IMR-90 (cell line): ENCODE measurements around the gene RNF227. TPM values are rescaled to one million over a fixed set of nuclear protein-coding genes. Genes with fewer than 3 reads are reported as not detected.

ENCODE experiments used
- ATAC-seq: fragments of 200-7000 bp; cut with Tn5 transposase; 2 replicates; pipeline ENCODE4 v1.9.1; 2020; ENCODE audit warnings: low read depth, mild to moderate bottlenecking, moderate library complexity
- BruUV-seq: library from RNA; stranded (reverse); fragments of 400-500 nt; replicated peaks from 2 replicates; lab custom pipeline; 2021; lab: Mats Ljungman, UMichigan
- CTCF ChIA-PET: fragments of 300-600 bp; formaldehyde crosslinking; extraction: SDS; loops from one replicate; lab custom pipeline; 2021; ENCODE audit warnings: antibody characterized with exemption; lab: Yijun Ruan, JAX
- POLR2A ChIA-PET: fragments of 300-600 bp; sonication (Branson Sonifier 250); formaldehyde crosslinking; loops from one replicate; lab custom pipeline; 2022; ENCODE audit warnings: antibody characterized with exemption; ENCODE audit not compliant: unreplicated experiment; lab: Charles Lee
- DNase-seq: peaks from one replicate; pipeline ENCODE4 v3.0.0; 2013
- H2AFZ ChIP-seq: replicated peaks from 2 replicates; pipeline ENCODE3; 2013; ENCODE audit warnings: low read length, mild to moderate bottlenecking; ENCODE audit not compliant: poor library complexity
- H2AK5ac ChIP-seq: 2 replicates; pipeline ENCODE4 v1.6.1; 2013; ENCODE audit warnings: low read depth, low read length, inconsistent platforms
- H2AK9ac ChIP-seq: replicated peaks from 2 replicates; pipeline ENCODE3; 2013; ENCODE audit warnings: mild to moderate bottlenecking, low read depth, low read length, moderate library complexity; ENCODE audit not compliant: poor library complexity
- H2BK120ac ChIP-seq: 2 replicates; pipeline ENCODE4 v1.6.1; 2013; ENCODE audit warnings: low read depth, low read length, inconsistent platforms
- H2BK15ac ChIP-seq: 3 replicates; pipeline ENCODE4 v1.6.1; 2013; ENCODE audit warnings: low read depth, low read length, inconsistent platforms
- H2BK20ac ChIP-seq: 2 replicates; pipeline ENCODE4 v1.6.1; 2013; ENCODE audit warnings: low read depth, mild to moderate bottlenecking, inconsistent platforms, low read length, moderate library complexity
- H2BK5ac ChIP-seq: 2 replicates; pipeline ENCODE4 v1.6.1; 2013; ENCODE audit warnings: mild to moderate bottlenecking, low read depth, low read length, inconsistent platforms; ENCODE audit not compliant: poor library complexity, severe bottlenecking
- H3K14ac ChIP-seq: replicated peaks from 2 replicates; pipeline ENCODE4 v1.6.1; 2013; ENCODE audit warnings: low read depth, low read length, inconsistent platforms
- H3K18ac ChIP-seq: 2 replicates; pipeline ENCODE4 v1.6.1; 2013; ENCODE audit warnings: low read depth, low read length, control low read depth
- H3K23ac ChIP-seq: 2 replicates; pipeline ENCODE4 v1.6.1; 2013; ENCODE audit warnings: low read depth, low read length, inconsistent platforms
- H3K27ac ChIP-seq: 2 replicates; pipeline ENCODE4 v1.5.1; 2013; ENCODE audit warnings: mild to moderate bottlenecking, control low read depth, low read length; ENCODE audit not compliant: insufficient read depth
- H3K27me3 ChIP-seq: 2 replicates; pipeline ENCODE4 v1.6.1; 2013; ENCODE audit warnings: low read length; ENCODE audit not compliant: control insufficient read depth, insufficient read depth
- H3K36me3 ChIP-seq: 2 replicates; pipeline ENCODE4 v1.6.1; 2013; ENCODE audit warnings: low read length, mixed read lengths; ENCODE audit not compliant: control insufficient read depth, insufficient read depth
- H3K4ac ChIP-seq: 2 replicates; pipeline ENCODE4 v1.6.1; 2013; ENCODE audit warnings: low read depth, low read length, inconsistent platforms
- H3K4me1 ChIP-seq: 2 replicates; pipeline ENCODE4 v1.6.1; 2013; ENCODE audit warnings: low read length, mixed read lengths; ENCODE audit not compliant: control insufficient read depth, insufficient read depth
- H3K4me2 ChIP-seq: 2 replicates; pipeline ENCODE4 v1.6.1; 2013; ENCODE audit warnings: low read depth, mild to moderate bottlenecking, control low read depth, low read length, moderate library complexity
- H3K4me3 ChIP-seq: 2 replicates; pipeline ENCODE4 v1.5.1; 2013; ENCODE audit warnings: low read depth, mild to moderate bottlenecking, control low read depth, low read length, moderate library complexity; ENCODE audit not compliant: insufficient read depth
- H3K56ac ChIP-seq: 2 replicates; pipeline ENCODE4 v1.6.1; 2013; ENCODE audit warnings: low read length, inconsistent platforms; ENCODE audit not compliant: insufficient read depth; ENCODE audit errors: extremely low read depth
- H3K79me1 ChIP-seq, 2 experiments: 2 replicates each; pipeline ENCODE4 v1.6.1; 2013; ENCODE audit warnings: low read length in 2 of 2, inconsistent platforms in 1 of 2, low read depth in 1 of 2
- H3K9ac ChIP-seq: 2 replicates; pipeline ENCODE4 v1.6.1; 2013; ENCODE audit warnings: low read depth, low read length, control low read depth
- H3K9me1 ChIP-seq: 2 replicates; pipeline ENCODE4 v1.6.1; 2013; ENCODE audit warnings: low read length, inconsistent platforms; ENCODE audit not compliant: insufficient read depth
- H3K9me3 ChIP-seq: 2 replicates; pipeline ENCODE4 v1.6.1; 2013; ENCODE audit warnings: low read length; ENCODE audit not compliant: control insufficient read depth, insufficient read depth
- H4K20me1 ChIP-seq: 2 replicates; pipeline ENCODE4 v1.6.1; 2013; ENCODE audit warnings: low read length, inconsistent platforms; ENCODE audit not compliant: insufficient read depth
- H4K5ac ChIP-seq: 2 replicates; pipeline ENCODE4 v1.6.1; 2013; ENCODE audit warnings: mild to moderate bottlenecking, low read depth, low read length, control low read depth
- H4K8ac ChIP-seq, 2 experiments: 2 replicates each; pipeline ENCODE4 v1.6.1; 2013; ENCODE audit warnings: low read depth in 2 of 2, low read length in 2 of 2, control low read depth in 1 of 2, inconsistent platforms in 1 of 2
- H4K91ac ChIP-seq: 2 replicates; pipeline ENCODE4 v1.6.1; 2013; ENCODE audit warnings: low read depth, low read length, inconsistent platforms; ENCODE audit not compliant: insufficient read depth
- BHLHE40 ChIP-seq: fragments of 150-350 bp; IDR thresholded peaks from 2 replicates; pipeline ENCODE4 v1.6.1; 2016; ENCODE audit warnings: mild to moderate bottlenecking, low read depth, low read length
- CEBPB ChIP-seq: IDR thresholded peaks from 2 replicates; pipeline ENCODE4 v1.6.1; 2012; ENCODE audit warnings: low read depth, low read length, improper control_type of control experiment
- CHD1 ChIP-seq: IDR thresholded peaks from 2 replicates; pipeline ENCODE4 v1.6.1; 2012; ENCODE audit warnings: low read depth, low read length, improper control_type of control experiment
- CTCF ChIP-seq: conservative IDR thresholded peaks from 2 replicates; pipeline ENCODE4 v1.5.1; 2012; ENCODE audit warnings: mild to moderate bottlenecking, low read depth, low read length, improper control_type of control experiment
- ELK1 ChIP-seq: fragments of 150-350 bp; IDR thresholded peaks from 2 replicates; pipeline ENCODE4 v1.6.1; 2016; ENCODE audit warnings: low read depth, mild to moderate bottlenecking, low read length, moderate library complexity, borderline replicate concordance
- FOS ChIP-seq: fragments of 150-350 bp; IDR thresholded peaks from 2 replicates; pipeline ENCODE4 v1.6.1; 2016; ENCODE audit warnings: low read depth, low read length
- MAFK ChIP-seq: IDR thresholded peaks from 2 replicates; pipeline ENCODE4 v1.6.1; 2012; ENCODE audit warnings: low read depth, low read length, improper control_type of control experiment
- MAZ ChIP-seq: IDR thresholded peaks from 2 replicates; pipeline ENCODE4 v1.6.1; 2012; ENCODE audit warnings: low read depth, mild to moderate bottlenecking, low read length, improper control_type of control experiment, moderate library complexity, borderline replicate concordance
- MXI1 ChIP-seq: IDR thresholded peaks from 2 replicates; pipeline ENCODE4 v1.6.1; 2012; ENCODE audit warnings: low read depth, mild to moderate bottlenecking, low read length, moderate library complexity, borderline replicate concordance
- NFE2L2 ChIP-seq: fragments of 150-350 bp; IDR thresholded peaks from 2 replicates; pipeline ENCODE4 v1.6.1; 2016; ENCODE audit warnings: low read depth, mild to moderate bottlenecking, low read length
- POLR2A ChIP-seq: IDR thresholded peaks from 2 replicates; pipeline ENCODE4 v1.6.1; 2012; ENCODE audit warnings: mild to moderate bottlenecking, low read depth, low read length
- RAD21 ChIP-seq: IDR thresholded peaks from 2 replicates; pipeline ENCODE4 v1.6.1; 2012; ENCODE audit warnings: low read length, improper control_type of control experiment
- RCOR1 ChIP-seq: IDR thresholded peaks from 2 replicates; pipeline ENCODE4 v1.6.1; 2012; ENCODE audit warnings: mild to moderate bottlenecking, low read length, improper control_type of control experiment; ENCODE audit not compliant: insufficient replicate concordance
- RFX5 ChIP-seq: IDR thresholded peaks from 2 replicates; pipeline ENCODE4 v1.8.0; 2012; ENCODE audit warnings: low read depth, mild to moderate bottlenecking, low read length, moderate library complexity
- SMC3 ChIP-seq: fragments of 150-350 bp; IDR thresholded peaks from 2 replicates; pipeline ENCODE4 v1.6.1; 2016; ENCODE audit warnings: low read depth, mild to moderate bottlenecking, antibody characterized with exemption, low read length, moderate library complexity
- USF2 ChIP-seq: fragments of 150-350 bp; IDR thresholded peaks from 2 replicates; pipeline ENCODE4 v1.6.1; 2017; ENCODE audit warnings: mild to moderate bottlenecking, antibody characterized with exemption, low read length, low read depth
- WGBS, 2 experiments: methylation state at CpG; one replicate each; pipeline versions ENCODE4 v1.1.5 to v1.1.7; 2013; ENCODE audit warnings: missing lambda C conversion rate in 2 of 2; ENCODE audit not compliant: insufficient read length in 1 of 2; ENCODE audit errors: extremely low coverage in 2 of 2; 5-methylcytosine and 5-hydroxymethylcytosine counted together
- dilution Hi-C: fragments of 300-500 bp; cut with HindIII; formaldehyde crosslinking; loops from one replicate; pipeline ENCODE4 v1.14.3; 2018; ENCODE audit warnings: low sequenced_read_pairs; ENCODE audit not compliant: unreplicated experiment
- in situ Hi-C: fragments of 300-500 bp; cut with MboI; formaldehyde crosslinking; loops from 3 replicates; pipeline ENCODE4 v1.14.3; 2019; ENCODE audit warnings: low sequenced_read_pairs, inconsistent platforms, mixed read lengths
- intact Hi-C: fragments of 100-400 bp; cut with micrococcal nuclease; formaldehyde crosslinking; loops from 2 replicates; pipeline ENCODE4 v1.10.0; 2022
- polyA plus RNA-seq, 3 experiments: library from polyadenylated mRNA; depleted of rRNA; stranded (reverse); fragments of >200 nt; gene quantifications; 2 replicates each; pipeline ENCODE4 v1.2.3, GENCODE V29; 2012; ENCODE audit warnings: low replicate concordance in 1 of 3
- total RNA-seq: library from RNA; depleted of rRNA; stranded (reverse); fragments of >200 nt; gene quantifications from 2 replicates; pipeline ENCODE4 v1.2.3, GENCODE V29; 2012

Gene RNF227
- total and polyA plus RNA-seq, 2 of the 4 experiments (the other 2 are of a cell fraction), result 1.3 to 3.1 TPM

GRCh38 chr17:7951143-7951792, 35.2 kb upstream of the RNF227 start:
- Histone ChIP-seq H3K9me1 (no peaks in the 10 kb centered on the region), H3K4me1 (no peaks in the 10 kb centered on the region), H3K4me3 (no peak overlapping the region), H3K27me3 (no peaks in the 10 kb centered on the region), H3K9me3 (no peaks in the 10 kb centered on the region), H3K18ac (no peak overlapping the region), H2BK15ac (no peak overlapping the region), H3K27ac (no peak overlapping the region), H2AFZ (no peak overlapping the region), H2BK20ac (no peak overlapping the region), H2BK5ac (no peak overlapping the region), H4K91ac (no peak overlapping the region), H2AK5ac (no peak overlapping the region), H4K20me1 (no peaks in the 10 kb centered on the region), H3K4me2 (no peak overlapping the region), H3K14ac (no peak overlapping the region), H3K23ac (no peak overlapping the region), H3K4ac (no peak overlapping the region), H2AK9ac (no peak overlapping the region), H3K56ac (no peak overlapping the region), H4K5ac (no peak overlapping the region), H3K9ac (no peak overlapping the region), H3K36me3 (peaks cover 20% of the 10 kb centered on the region), H4K8ac (no peak overlapping the region), H3K79me1 (no peaks in the 10 kb centered on the region), H2BK120ac (no peak overlapping the region)
- in situ Hi-C loops, result no loop called here
- WGBS, 2 experiments, result no CpG with 5 or more reads among the region's 5 CpGs
- POLR2A ChIA-PET, result no interaction called here
- BruUV-seq, result no TSS peak
- dilution Hi-C loops, result no loop called here
- intact Hi-C loops, result no loop called here
- CTCF ChIA-PET, result no interaction called here
- DNase-seq (no peak), ATAC-seq (no peak)
- TF ChIP-seq FOS (no peak), RFX5 (no peak), NFE2L2 (no peak), SMC3 (no peak), RAD21 (no peak), MXI1 (no peak), MAFK (no peak), CHD1 (no peak), MAZ (no peak), CEBPB (no peak), RCOR1 (no peak), POLR2A (no peak), ELK1 (no peak), BHLHE40 (no peak), CTCF (no peak), USF2 (no peak)
